SKM-1 (cell line): Measurements from ENCODE around the gene C7orf57.
"Not testable (repeated sequence)": the region's sequence is repeated elsewhere in the genome, so short reads cannot be mapped to it uniquely, and the experiment has no call there.

Source experiments
- DNase-seq: peaks from one replicate; lab custom pipeline; 2025; ENCODE audit not compliant: unreplicated experiment; lab: John Stamatoyannopoulos, UW

The C7orf57 gene

GRCh38 chr7:48035301-48035966, at the start of gene C7orf57:
Gene C7orf57, plus strand, starts transcription at chr7:48035543. Its CDS starts 766 bp downstream, at chr7:48036309.
- no peak for DNase-seq

GRCh38 chr7:47988496-47989386, 46.6 kb upstream of the C7orf57 start:
- DNase-seq, result no peak

GRCh38 chr7:47989607-47990400, 45.5 kb upstream of the C7orf57 start:
- not testable (repeated sequence) for DNase-seq

- DNase-seq, result no peak
Observed at GRCh38 chr7:47990592-47990991, 44.8 kb upstream of the C7orf57 start.

GRCh38 chr7:47991270-47991669, 44.1 kb upstream of the C7orf57 start:
- DNase-seq, result no peak

GRCh38 chr7:47991741-47992311, 43.5 kb upstream of the C7orf57 start:
- no peak for DNase-seq

GRCh38 chr7:47992446-47992845, 42.9 kb upstream of the C7orf57 start:
- no peak for DNase-seq

GRCh38 chr7:47999413-47999812, 35.9 kb upstream of the C7orf57 start:
- DNase-seq, result no peak

- DNase-seq, result not testable (repeated sequence)
Observed at GRCh38 chr7:48000164-48000563, 35.2 kb upstream of the C7orf57 start.

GRCh38 chr7:48004032-48004431, 31.3 kb upstream of the C7orf57 start:
- DNase-seq, result no peak

- no peak for DNase-seq
Observed at GRCh38 chr7:48004638-48005037, 30.7 kb upstream of the C7orf57 start.

GRCh38 chr7:48006866-48007265, 28.5 kb upstream of the C7orf57 start:
- no peak for DNase-seq

- no peak for DNase-seq
Observed at GRCh38 chr7:48009257-48009656, 26.1 kb upstream of the C7orf57 start.

- no peak for DNase-seq
Observed at GRCh38 chr7:48009954-48010353, 25.4 kb upstream of the C7orf57 start.

GRCh38 chr7:48011323-48011722, 24.0 kb upstream of the C7orf57 start:
- DNase-seq, result no peak

- no peak for DNase-seq
Observed at GRCh38 chr7:48011951-48012350, 23.4 kb upstream of the C7orf57 start.

- no peak for DNase-seq
Observed at GRCh38 chr7:48016641-48017040, 18.7 kb upstream of the C7orf57 start.

- no peak for DNase-seq
Observed at GRCh38 chr7:48017674-48018073, 17.7 kb upstream of the C7orf57 start.

GRCh38 chr7:48025624-48026023, 9.7 kb upstream of the C7orf57 start:
- no peak for DNase-seq

- no peak for DNase-seq
Observed at GRCh38 chr7:48028938-48029337, 6.4 kb upstream of the C7orf57 start, which contains the start of gene SUN3. Gene SUN3, minus strand, starts transcription at chr7:48029107. Its CDS starts 169 bp downstream, at chr7:48028938.

- DNase-seq, result no peak
Observed at GRCh38 chr7:48031111-48031510, 4.2 kb upstream of the C7orf57 start.
